NCI-H1105 treated with DMSO at 0.1 percent for 48 hours (cell line): ENCODE data around the gene RAP1GAP2.
"Not testable (repeated sequence)": the region's sequence is repeated elsewhere in the genome, so short reads cannot be mapped to it uniquely, and the experiment has no call there.

Source experiments
- DNase-seq: peaks from one replicate; lab custom pipeline; 2025; lab: John Stamatoyannopoulos, UW

The RAP1GAP2 gene

DNA sequence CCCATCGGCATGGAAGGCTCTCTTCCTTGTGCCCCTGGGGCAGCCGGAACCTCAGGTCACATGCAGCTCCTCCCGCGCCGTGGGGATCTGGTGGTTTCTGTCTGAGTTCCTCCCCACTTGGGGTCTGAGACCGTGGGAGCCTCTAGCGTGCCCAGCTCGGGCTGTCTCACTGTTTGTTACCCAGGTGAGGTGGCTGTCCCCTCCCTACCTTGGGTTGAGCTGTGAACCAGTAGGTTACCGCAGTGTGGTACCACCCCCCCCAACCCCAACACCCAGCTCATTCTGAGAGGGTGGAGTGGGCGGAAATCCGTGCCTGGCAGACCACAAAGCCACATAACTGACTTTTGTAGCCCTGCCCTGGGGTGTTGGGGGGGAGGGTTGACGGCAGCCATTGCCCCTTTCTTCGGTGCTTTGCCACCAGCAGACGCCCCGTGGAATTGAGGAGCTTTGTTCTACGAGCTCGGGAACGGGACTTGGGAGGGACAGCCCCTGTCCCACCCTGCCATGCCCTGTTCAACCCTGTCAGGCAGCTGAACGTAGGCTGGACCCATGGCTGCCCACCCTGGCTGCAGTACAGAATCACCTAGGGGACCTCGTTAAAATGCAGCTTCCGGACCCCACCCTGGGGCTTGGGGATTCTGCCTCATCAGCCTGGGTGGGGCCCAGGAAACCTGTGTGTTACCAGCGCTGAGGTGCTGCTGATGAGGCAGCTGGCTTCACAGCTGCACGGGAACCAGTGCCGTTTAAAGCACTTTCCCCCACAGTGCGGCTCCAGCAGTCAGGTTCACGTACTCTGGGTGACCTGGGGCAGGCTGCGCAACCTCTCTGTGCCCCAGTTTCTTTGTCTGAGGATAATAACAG, 18.5 kb downstream of the RAP1GAP2 start:
- DNase-seq = no peak

DNA sequence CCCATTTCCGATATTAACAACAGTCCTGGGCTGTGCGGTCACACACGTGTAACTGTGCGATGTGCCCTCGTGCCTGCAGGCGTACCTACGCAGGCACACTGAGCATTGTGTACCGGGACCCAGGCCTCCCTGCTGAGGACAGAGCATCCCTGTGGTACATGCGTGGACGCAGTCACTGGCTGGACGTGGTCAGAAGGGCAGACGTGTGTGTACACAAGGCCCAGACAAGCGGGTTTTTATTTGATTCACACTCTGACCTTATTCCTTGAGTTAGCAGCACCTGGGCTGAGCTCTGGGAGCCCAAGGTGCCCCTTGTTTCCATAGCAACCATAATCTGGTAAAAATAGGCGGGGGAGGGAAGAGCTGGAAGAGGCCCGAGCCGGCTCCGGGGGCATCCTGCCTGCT, 19.5 kb downstream of the RAP1GAP2 start:
- peak; percentile 1 for DNase-seq

DNA sequence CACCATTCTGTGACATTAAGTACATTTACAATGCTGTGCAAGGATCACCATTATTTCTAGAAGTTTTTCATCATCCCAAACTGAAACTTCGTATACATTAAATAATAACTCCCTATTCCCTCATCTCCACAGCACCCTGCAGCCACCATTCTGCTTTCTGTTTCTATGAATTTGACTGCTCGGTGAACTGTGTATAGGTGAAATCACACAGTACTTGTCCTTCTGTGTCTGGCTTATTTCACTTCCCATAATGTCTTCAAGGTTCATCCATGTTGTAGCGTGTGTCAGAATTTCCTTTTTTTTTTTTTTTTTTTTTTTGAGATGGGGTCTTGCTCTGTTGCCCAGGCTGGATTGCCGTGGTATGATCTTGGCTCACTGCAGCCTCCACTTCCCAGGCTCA, 20.4 kb downstream of the RAP1GAP2 start:
- no peak for DNase-seq

DNA sequence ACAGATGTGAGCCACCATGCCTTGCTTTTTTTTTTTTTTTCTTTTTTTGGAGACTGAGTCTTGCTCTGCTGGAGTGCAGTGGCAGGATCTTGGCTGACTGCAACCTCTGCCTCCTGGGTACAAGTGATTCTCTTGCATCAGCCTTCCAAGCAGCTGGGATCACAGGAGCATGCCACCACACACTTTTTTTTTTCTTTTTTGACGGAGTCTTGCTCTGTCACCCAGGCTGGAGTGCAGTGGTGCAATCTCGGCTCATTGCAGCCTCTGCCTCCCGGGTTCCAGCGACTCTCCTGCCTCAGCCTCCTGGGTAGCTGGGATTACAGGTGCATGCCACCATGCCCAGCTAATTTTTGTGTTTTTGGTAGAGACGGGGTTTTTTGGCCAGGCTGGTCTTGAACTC, 23.1 kb downstream of the RAP1GAP2 start:
- not testable (repeated sequence) for DNase-seq

DNA sequence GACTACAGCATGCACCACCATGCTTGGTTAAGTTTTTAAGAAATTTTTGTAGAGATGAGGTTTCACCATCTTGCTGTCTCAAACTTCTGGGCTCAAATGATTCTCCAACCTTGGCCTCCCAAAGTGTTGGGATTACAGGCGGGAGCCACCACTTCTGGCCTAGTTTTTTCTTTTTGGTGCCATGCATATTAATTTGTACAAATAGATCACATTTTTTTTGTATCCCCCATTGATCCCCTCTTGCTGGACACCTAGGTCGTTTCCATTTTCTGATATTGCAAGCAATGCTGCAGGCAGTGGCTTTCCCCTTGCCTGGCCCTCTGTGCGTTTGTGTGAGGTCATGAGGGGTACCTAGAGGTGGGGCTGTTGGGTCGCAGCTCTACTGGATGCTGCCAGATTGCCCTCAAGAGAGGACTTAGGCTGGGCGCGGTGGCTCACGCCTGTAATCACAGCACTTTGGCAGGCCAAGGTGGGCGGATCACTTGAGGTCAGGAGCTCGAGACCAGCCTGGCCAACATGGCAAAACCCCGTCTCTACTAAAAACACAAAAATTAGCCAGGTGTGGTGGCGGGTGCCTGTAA, 23.8 kb downstream of the RAP1GAP2 start:
- DNase-seq = no peak

DNA sequence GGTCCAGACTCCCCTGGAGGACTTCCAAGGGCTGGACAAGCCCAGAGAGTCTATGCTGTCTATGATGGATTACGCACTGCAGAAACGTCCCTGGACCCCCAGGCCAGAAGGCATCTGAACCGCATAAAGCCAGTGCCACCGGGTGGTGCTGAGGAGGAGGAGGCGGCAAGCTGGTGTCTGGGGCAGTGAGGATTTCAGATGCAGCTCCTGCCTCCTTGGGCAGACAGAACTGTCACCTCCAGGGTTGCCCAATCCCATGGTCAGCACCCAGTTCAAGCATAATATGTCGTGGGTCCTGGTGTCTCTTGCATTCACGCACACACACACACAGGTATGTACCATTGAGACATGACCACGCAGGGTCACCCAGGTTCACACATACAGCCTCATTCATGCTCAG, 25.6 kb downstream of the RAP1GAP2 start:
- DNase-seq = no peak

DNA sequence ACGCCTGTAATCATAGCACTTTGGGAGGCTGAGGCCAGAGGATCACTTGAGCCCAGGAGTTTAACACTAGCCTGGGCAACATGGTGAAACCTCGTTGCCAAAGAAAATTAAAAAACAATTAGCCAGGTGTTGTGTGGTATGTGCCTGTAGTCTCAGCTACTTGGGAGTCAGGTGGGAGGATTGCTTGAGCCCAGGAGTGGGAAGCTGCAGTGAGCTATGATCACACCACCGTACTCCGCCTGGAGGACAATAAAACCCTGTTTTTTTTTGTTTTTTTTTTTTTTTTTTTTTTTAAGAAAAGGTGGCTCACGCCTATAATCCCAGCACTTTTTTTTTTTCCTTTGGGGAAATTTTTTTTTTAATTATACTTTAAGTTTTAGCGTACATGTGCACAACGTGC, 26.1 kb downstream of the RAP1GAP2 start:
- DNase-seq = no peak

DNA sequence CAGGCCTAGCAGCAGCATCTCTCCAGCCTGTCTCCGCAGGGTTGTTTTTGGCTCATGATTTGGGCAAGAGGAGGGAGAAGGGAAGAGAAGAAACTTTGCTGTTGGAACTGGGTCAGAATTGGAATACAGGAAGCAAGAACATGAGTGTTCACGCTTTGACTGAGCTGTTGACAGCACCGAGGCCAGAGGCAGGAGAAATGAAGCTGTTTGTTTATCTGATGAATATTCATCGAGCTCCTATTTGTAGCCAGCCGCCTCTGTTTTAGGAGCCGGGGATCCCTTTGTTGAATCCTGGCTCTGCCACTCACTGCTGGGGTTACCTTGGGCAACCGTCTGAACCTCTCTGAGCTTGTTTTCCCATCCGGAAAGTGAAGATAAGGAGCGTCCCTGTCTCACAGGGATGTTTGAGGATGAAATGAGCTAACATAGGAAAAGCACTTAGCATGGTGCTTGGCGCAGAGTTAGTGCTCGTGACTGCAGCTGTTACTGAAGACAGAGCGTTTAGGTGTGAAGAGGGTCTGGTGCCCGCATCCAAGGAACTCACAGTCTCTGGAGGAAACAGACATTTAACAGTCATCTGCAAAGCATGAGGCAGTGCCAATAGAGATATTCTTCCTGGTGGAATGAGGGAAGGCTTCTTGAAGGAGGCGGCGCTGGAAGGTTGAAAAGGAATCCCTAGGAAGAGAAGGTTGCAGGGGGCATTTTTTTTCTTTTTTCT, 29.2 kb downstream of the RAP1GAP2 start:
- DNase-seq = no peak

DNA sequence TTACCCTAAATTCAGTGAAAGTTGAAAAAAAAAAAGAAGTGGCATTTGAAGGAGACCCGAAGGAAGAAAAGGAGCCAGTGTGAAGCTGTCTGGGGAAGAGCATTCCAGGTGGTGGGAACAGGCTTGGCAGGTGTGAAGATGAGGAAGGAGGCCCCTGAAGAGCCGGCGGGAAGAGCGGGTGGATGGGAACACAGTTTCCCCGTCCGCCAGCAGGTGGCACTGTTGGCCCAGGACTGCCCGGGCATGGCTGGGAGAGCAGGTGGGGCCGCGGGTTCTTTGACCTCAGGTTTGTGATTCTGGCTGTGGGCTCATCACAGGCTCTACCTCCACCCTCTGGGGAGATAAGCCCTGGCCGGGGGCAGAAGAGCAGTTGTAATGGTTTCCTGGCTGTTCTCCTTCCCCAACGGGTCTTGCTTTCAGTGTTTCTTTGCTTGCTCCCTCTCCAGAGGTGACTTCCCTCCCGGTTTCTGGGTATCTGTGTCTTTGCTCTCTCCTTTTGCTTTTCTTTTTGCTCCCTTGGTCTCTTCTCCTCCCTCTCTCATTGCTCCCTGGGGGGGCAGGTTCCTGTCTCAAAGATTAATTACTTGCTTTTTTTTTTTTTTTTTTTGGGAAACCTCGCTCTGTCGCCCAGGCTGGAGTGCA, 32.3 kb downstream of the RAP1GAP2 start:
- peak; percentile 29 for DNase-seq

DNA sequence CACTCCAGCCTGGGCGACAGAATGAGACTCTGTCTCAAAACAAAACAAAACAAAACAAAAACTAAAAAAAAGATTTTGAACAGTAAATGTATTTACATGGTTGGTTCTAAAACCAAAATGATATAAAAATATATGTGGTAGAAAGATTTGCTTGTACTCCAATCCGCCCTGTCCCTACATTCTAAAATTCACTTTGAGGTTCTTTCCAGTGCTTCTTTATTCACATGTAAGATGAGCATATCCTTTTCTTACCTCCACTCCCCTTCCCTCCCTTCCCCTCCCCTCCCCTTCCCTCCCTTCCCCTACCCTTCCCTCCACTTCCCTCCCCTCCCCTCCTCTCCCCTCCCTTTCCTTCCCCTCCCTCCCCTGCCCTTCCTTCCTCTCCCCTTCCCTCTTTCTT, 34.4 kb downstream of the RAP1GAP2 start:
- DNase-seq = no peak

DNA sequence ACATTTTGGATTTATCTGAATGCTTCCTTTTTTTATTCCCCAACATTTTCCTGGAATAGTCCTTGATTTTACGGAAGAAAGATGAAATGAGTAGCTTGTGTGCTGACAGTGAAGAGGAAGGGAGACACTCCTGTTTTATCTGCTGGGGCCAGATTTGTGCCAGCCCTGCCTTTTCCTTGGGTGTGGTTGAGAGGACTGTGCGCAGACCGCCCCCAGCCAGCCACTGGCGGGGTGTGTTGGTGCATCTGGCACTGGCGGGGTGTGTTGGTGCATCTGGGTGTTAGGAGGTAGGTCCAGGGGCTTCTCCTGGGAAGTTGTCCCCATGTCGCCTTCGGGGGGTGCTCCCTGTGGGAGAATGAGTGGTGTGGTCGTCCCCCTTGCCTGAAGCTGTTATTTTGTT, 39.5 kb downstream of the RAP1GAP2 start:
- no peak for DNase-seq

DNA sequence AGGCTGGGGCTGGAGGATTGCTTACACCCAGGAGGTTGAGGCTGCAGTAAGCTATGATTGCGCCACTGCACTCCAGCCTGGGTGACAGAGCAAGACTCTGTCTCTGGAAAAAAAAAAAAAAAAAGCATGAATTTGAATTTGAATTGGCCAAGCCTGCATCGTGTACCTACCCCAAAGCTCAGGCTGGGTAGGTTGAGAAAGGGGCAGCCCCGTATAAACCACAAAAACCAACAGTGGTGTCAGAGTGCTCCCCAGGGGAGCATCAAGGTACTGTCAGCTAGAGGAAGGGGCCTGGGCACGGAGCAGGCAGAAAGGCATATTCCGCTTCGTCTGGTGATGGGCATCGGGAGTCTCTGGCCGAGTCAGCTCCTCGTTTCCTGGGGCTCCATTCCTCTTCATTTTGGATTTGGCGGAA, 40.9 kb downstream of the RAP1GAP2 start:
- no peak for DNase-seq

DNA sequence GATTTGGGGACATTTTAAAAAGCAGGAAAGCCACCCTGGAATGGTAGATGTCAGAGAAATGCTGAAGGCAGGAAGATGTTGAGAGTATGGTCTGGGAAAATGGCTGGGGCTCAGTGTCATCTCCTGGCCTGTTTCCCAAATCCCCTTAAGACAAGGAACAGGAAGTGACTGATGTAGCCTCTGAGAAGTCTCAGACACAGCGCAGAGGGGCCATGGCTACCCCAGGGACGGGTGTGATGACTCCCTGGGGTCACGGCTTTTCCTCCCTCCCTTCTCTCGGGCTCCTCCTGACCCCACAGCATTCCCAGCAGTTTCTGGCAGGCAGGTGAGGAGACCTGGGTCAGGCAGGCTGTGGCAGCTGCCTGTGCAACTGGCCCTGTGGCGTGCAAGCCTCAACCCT, 45.4 kb downstream of the RAP1GAP2 start:
- DNase-seq = no peak

DNA sequence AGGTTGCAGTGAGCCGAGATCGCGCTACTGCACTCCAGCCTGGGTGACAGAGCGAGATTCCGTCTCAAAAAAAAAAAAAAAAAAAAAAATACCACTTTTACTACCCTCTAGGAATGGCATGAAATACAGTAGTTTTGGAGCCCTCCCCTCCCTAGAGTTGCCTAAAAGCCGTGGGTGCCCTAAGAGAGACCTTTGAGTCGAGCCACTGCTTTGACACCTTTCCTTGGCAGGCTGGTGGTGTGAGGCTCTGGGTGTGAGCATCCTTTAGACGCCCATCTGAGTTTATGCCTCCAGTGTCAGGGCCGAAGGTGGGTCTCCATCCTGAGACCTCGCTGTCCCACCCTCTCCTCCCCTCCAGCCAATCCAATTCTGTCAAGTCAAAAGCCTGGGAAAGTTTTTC, 46.2 kb downstream of the RAP1GAP2 start:
- no peak for DNase-seq

DNA sequence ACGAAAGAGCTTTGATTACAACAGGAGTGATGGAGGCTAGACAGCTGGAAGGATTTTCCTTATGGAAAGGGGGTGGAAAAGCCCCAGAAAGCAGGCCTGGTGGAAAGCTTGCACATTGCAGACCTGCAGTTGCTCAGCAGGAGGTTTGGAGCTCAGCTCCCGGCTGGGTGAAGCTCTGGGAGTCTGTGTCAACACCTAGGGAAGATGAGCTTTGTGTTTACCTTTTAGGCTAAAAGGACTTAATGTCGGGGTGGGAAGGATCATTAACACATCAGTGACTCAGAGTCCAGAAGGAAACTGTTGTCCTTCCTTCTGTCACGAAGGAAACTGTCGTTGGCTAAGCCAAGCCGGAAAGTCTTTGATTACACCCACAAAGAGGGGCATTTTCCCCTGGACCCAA, 48.2 kb downstream of the RAP1GAP2 start:
- DNase-seq = no peak

DNA sequence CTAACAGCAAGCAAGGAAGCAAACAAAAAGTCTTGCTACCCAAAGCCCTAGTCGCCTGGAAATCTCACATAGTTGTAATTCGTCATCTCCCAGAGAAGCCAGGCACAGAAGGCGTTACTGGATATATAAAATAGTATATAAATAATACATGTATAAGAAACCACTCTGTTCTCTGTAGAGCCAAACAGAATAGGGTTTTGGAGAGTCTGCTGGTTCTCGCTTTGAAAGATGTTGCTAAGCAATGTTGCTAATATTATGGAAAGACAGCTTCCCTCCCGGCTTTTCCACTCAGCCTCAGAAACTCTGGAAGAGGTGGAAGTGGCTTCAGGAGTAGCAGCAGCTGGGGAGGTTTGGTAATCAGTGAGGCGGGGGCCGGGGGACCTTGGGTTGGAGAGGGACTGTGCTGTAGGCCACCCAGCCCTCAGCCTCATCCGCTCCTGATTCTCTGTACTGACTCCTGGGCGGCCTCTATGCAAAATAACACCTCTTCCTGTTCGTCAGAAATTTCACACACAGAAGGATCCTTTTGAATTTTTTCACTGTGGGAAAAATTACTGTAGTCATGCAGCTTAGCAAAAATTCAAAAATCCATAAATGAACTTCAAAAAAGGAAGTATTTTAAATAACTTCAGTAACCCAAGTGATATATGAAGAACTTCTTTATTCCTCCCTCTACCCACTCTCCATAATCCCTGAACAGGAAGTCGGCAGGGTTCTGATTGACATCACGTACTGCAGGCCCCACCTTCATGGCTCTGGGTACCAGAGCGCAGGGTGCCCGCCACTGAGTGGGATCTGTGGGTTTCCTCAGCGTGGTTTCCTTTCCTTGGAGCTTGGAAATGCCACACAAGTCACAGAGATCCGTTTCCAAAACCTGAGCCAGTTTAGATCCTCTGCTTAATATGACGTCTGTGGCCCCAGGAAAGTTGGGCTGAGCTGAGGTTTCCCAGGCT, 51.4 kb downstream of the RAP1GAP2 start:
- no peak for DNase-seq

DNA sequence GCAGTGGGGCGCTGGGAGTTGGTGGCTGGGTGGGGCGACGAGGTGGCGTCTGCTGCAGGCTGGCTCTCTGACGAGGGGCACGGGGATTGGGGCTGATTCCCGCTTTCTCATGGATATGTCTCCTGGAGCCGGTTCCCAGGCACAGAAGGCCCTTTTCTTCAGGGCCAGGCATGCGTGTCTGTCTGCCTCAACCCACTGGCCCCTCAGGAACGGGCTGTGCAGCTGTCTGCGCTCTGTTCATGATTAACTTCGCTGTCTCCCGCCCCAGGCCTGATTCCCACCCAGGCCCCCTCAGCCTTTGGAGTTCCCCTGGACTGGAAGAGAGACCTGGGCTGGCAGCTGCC, 53.1 kb downstream of the RAP1GAP2 start:
- no peak for DNase-seq

DNA sequence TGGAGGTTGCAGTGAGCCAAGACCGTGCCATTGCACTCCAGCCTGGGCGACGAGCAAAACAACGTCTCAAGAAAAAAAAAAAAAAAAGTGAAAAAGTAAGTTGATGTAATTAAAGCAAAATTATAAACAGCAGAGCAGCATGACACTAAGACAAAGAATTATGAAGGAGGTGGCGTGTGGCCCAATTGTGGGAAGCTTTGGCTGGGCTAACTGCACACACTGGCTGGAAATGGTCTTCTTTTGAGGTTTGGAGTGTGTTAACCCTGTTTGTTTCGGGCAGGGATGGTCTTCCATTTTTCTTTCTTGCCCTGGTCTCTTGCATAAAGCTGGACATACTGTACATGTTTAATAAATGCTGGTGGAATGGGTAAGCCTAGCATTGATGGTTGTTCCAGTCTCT, 54.8 kb downstream of the RAP1GAP2 start:
- DNase-seq = no peak

DNA sequence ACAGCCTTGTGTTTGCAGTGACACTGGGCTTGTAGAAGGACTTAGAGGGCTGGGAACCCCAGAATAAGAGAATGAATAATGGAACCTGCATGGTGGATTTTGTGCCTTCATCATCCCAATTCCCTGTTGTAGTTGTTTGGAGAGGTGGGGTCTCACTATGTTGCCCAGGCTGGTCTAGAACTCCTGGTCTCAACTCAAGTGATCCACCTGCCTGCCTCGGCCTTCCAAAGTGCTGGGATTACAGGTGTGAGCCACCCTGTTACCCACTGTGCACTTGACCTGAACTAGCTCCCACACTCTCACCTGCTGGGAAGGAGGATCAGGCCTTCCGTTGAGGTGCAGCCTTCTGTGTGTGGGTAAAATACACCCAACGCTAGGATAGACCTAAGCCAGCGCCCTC, 55.4 kb downstream of the RAP1GAP2 start:
- DNase-seq = no peak

DNA sequence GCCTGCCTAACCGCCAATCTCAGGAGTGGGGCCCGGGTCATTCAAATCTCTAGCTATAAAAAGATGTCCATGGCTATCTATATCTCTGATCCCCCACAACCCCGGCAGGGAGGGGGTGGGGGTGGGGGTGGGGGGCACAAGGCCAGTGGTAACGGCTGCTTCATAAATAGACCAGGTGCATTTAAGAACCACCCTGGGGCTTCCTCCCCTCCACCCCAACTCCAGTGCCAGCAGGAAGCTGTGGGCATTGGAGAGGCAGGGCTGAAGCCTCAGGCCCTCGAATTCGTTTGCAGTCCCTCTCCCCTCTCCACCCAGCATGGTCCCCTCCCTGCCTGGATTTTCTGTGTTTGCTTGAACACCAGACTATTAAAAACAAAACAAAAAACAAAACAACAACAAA, 56.0 kb downstream of the RAP1GAP2 start:
- no peak for DNase-seq

DNA sequence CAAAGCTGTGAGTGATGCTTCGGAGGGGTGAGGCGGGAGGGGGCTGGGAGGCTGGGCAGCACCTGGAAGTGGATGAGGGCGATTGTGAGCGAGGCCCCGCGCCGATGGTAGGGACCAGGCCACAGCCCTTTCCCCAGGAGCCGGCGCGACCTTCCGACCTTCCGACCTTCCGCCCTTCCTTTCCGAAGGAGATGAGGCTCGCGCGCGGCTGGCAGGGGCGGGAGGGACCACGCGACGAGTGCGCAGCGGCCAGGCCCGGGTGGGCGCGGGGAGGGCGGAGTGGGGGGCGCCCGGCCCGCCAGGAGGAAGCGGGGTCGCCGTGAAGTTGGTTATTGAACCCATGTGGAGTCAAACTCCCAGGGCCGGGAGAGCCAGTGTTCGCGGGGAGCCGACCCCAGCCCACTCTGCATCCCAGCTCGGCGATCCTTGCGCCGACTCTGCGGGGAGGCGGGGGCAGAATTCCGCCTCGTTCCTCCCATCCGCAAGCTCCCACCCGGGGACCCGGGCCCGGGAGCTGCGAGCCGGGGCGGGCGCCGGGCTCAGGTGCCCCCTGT, 56.6 kb downstream of the RAP1GAP2 start:
- DNase-seq = no peak
